Muscle of back (tissue), 11 donors: ENCODE measurements around the gene NADSYN1. TPM values are rescaled to one million over a fixed set of nuclear protein-coding genes. Genes with fewer than 3 reads are reported as not detected.
"Not testable (repeated sequence)": the region's sequence is repeated elsewhere in the genome, so short reads cannot be mapped to it uniquely, and the experiment has no call there.

Experiments
- DNase-seq, 3 donors: peaks; one replicate each; pipeline versions ENCODE4 v3.0.0 to v3.0.0-alpha.2; 2013
- polyA plus RNA-seq, 10 donors: library from polyadenylated mRNA; unstranded; fragments of 120-200 nt; gene quantifications; one replicate each; pipeline ENCODE4 v1.2.1, GENCODE V29; 2013; ENCODE audit not compliant: insufficient read length in 10 of 10

NADSYN1 gene
- polyA plus RNA-seq, 10 donors: 14.8 to 29.6 (median 20.2) TPM

DNA sequence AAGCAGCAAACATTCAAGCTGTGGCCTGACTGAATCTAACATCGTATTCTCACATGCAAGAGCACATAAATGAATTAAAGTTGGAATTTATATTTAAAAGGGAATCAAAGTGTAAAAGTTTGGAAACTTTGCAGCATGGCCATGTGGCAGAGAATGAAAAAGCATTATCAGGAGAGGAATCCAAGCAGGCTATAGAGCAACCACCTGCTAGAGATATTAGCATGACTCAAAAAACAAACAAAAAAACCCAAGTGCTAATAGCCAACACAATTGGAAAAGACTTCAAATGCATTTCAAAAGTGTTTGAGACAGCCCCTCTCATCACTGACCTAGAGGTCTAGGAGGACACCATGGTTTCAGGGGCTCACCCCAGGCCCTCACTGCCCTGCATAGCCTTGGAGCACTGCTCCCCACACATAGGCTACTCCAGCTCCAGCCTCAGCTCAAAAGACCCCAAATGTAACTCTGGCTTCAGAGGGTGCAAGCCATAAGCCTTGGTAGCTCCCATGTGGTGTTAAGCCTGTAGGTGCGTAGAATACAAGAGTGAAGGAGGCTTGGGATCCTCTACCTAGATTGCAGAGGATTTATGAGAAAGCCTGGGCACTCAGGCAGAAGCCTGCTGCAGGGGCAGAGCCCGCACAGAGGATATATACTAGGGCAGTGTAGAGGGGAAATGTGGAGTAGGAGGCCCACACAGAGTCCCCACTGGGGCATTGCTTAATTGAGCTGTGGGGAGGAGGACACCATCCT, 72.4 kb downstream of the NADSYN1 start:
- DNase-seq: no peak

DNA sequence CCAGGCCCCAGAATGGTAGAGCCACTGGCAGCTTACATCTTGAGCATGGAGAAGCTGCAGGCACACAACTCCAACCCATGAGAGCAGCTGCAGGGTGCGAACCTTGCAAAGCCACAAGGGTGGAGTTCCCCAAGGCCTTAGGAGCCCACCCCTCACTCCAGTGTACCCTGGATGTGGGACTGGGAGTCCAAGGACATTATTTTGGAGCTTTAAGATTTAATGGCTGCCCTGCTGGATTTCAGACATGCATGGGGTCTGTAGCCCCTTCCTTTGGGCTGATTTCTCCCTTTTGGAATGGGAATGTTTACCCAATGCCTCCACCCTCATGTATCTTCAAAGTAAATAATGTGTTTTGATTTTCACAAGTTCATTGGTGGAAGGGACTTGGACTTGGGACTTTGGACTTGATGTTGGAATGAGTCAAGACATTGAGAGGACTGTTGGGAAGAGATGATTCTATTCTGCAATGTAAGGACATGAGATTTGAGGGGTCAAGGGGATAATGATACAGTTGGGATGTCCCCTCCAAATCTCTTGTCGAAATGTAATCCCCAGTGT, 73.0 kb downstream of the NADSYN1 start:
- DNase-seq: no peak

GRCh38 chr11:71526796-71527575, 74.0 kb downstream of the NADSYN1 start, which contains the start of gene KRTAP5-7:
Gene KRTAP5-7 (plus strand): TSS chr11:71527267. CDS start chr11:71527301, 34 bp downstream.
- not testable (repeated sequence) for DNase-seq

- DNase-seq: no peak
These were observed 74.7 kb downstream of the NADSYN1 start for GRCh38 chr11:71527576-71528210.

DNA sequence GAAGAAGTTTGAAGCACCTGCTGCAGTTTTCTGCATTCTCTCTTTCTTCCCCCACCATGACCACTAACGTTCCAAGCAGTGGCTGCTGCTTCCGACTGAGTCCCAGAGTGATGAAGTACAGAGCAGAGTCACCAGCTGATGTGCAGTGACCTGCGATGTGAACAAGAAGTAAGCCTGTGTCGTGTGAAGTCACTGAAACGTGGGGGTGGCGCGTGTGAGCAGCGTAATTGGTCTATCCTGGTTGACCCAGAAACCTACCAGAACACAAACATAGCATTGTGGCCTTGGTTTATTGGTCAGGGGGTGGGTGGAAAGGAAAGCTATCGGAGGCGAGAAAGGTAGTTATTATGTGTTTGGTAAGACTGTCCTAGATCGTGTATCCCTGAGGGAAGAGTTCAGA, 77.6 kb downstream of the NADSYN1 start:
- no peak for DNase-seq

DNA sequence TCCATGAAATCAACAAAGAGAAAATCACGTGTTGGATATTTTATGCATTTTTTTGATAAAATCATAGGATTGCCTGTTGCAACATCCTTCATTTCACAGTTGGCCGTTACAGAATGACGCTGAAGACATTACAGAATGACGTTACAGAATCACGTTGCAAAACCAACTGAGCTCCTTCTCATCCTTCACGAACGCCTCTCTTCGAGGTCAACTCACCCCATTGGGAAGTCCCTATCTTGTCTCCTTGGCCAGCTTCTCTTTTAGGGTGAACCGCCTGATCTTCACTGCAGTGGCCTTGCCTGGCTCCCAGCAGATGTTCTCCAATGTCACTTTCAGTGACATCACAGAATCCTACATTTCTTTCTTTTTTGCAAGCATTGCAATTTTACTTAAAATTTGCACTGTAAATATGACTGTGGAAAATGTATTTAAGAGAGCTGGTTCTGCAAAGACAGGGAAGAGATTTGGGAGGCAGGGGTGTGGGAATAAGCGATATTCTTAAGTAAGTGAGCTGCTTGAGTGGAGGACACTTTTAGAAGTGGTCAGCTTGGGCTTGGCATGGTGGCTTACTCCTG, 79.1 kb downstream of the NADSYN1 start:
- DNase-seq: no peak

GRCh38 chr11:71534711-71535608, 82.0 kb downstream of the NADSYN1 start:
- not testable (repeated sequence) for DNase-seq

GRCh38 chr11:71535825-71536224, 82.8 kb downstream of the NADSYN1 start:
- DNase-seq: no peak

DNA sequence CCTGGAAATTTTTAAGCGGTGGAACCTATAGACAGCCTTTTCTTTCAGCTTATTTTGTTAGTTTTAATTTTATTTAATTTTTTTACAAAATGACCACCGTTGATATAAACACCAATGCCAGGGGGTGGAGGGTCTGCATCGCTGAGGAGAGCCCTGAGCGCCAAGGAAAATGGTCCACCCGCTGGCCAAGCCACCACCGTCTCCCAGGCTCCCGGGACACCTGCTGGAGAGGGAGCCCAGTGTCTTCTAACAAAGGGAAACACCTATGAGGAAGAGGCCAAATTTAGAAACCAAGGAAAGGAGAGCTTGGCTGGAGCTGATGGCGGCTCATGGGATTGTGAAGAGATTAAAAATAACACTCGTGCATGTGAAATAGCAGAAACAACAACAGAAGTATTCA, 84.5 kb downstream of the NADSYN1 start:
- no peak for DNase-seq

GRCh38 chr11:71537977-71538665, 85.1 kb downstream of the NADSYN1 start, which contains the start of gene KRTAP5-8:
Gene KRTAP5-8 (plus strand): TSS chr11:71538025. CDS start chr11:71538056, 31 bp downstream.
- not testable (repeated sequence) for DNase-seq

- no peak for DNase-seq
These were observed 85.6 kb downstream of the NADSYN1 start for GRCh38 chr11:71538666-71538990.

DNA sequence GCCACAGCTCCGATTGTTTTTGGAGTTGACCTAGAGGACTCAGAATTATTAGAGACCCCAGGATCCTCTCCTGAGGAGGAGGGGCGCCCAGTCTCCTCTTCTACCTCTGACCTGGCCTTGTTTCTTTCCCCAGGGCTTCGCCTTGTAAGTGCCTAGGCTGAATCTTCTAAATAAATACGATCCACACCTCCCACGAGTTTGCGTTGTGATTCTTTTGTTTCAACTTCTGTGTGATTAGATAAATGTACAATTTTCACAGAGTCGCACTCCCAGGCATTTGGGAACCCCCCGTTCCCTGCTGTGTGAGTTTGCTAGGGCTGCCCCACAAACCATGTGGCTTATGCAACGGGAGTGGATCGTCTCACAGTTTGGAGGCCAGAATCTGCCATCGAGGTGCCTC, 86.0 kb downstream of the NADSYN1 start:
- no peak for DNase-seq

GRCh38 chr11:71539971-71540370, 87.0 kb downstream of the NADSYN1 start:
- DNase-seq: not testable (repeated sequence)

DNA sequence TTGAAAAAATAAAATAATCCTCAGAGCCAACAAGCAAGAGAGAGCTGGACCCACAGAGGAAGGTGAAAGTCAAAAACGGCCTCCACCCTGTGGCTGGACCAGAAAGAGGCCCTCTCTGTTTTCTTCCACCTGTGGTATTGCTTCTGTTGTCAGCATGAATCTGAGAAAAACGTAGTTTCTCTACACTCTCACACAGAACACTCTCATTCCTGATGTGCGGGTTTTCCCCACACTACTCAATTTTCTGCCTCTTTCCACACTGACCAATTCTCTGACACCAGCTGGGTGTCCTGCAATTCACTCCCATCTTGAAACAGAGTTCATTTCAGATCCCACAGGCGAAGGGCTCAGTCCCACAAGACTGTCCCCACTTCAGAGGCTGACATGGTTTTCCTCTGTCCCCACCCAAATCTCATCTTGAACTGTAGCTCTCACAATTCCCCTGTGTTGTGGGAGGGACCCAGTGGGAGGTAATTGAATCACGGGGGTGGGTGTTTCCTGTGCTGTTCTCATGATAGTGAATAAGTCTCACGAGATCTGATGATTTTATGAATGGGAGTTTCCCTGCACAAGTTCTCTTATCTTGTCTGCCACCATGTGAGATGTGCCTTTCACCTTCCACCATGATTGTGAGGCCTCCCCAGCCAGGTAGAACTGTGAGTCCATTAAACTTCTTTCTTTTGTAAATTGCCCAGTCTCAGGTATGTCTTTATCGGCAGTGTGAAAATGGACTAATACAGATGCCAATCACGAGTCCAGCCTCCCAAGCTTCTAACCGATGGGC, 87.7 kb downstream of the NADSYN1 start:
- not testable (repeated sequence) for DNase-seq

DNA sequence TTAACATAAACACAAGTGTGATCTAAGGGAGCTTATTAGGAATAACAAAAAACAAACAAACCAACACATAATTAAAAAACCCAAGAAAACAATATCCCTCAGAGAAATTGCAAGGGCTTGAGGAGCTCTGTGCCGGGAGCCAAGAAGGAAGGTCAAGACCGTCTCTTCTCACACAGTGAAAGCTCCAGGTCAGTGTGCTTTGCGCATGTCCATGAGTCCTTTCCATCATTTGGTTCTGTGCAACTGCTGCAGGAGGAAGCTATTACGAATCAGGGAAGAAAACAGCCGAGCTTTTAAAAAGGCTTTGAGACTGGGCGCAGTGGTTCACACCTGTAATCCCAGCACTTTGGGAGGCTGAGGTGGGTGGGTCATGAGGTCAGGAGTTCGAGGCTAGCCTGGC, 89.4 kb downstream of the NADSYN1 start:
- DNase-seq: no peak

DNA sequence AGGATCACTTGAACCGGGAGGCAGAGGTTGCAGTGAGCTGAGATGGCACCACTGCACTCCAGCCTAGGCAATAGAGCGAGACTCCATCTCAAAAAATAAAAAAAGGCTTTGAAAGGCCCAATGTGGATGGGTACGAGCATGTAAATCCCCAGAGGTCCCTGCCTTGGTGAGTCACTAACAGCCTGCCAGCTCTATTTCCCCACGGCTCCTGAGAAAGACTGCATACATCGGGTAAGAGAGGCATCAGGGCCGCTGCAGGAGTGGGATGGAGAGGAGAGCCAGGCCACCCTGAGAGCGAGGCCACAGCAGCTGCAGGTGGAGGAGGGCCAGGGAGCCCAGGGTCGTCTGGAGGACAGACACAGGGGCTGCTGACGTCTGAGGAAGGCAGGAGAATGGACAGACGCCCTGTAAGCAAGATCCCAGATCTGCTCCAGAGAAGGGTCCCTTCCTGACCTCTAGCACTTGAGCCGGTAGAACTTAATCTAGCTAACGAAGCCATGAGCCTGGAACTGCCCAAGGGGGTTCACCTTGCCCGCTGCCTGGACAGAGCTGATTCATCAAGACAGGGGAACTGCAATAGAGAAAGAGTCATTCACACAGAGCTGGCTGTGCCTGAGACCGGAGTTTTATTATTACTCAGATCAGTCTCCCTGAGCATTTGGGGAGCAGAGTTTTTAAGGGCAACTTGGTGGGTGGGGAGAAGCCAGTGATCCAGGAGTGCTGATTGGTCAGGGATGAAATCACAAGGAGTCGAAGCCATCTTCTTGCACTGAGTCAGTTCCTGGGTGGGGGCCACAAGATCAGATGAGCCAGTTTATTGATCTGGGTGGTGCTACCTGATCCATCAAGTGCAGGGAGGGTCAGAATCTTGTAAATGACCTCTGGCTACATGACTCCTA, 90.1 kb downstream of the NADSYN1 start:
- DNase-seq: no peak

DNA sequence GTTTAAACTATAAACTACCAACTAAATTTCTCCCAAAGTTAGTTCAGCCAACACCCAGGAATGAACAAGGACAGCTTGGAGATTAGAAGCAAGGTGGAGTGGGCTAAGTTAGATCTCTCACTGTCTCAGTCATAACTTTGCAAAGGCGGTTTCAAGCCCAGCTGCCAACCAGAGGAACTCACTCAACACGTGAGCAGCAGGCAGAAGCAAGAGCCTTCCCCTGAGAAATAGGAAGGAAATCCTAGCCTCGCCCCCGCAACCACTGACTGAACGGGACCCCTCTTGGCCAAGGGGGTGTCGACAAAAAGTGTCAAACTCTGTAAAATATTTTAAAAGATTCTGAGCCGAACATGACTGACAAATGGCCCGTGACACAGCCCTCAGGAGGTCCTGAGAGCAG, 90.9 kb downstream of the NADSYN1 start:
- no peak for DNase-seq

DNA sequence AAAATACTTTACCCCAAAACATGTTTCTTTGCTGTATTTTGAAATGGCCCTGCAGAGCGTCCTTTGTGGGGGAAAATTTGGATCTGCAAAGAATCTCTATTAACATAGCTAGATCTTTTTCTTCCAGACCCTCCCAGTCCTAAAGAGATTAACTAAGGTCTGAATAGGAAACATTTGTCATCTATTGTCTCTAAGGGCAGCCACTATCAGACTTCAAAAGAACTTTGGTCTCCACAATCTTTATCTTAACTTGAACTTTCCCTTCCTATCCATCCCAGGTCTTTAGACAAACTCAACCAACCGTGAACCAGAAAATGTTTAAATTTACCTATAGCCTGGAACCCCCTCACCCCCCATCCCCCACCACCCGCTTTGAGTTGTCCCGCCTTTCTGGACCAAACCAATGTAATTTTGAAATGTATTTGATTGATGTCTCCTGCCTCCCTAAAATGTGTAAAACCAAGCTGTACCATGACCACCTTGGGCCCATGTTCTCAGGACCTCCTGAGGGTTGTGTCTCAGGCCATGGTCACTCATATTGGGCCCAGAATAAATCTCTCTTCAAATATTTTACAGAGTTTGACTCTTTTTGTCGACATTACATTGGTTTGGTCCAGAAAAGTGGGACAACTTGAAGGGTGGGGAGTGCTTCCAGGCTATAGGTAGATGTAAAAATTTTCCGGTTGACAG, 91.7 kb downstream of the NADSYN1 start:
- no peak for DNase-seq
